ENCODE results near the gene PPP2R2B. TPM values are rescaled to one million over a fixed set of nuclear protein-coding genes. Genes with fewer than 3 reads are reported as not detected.

PPP2R2B gene
- total RNA-seq, 1 donor = not detected

- Histone ChIP-seq H4K20me1 (ENCODE audit: insufficient read depth, low read length) (no peaks in the 10 kb centered on the region), H3K4me2 (ENCODE audit: insufficient read depth, low read length) (no peak overlapping the region), H3K27me3 (ENCODE audit: insufficient read depth, low read length) (no peaks in the 10 kb centered on the region), H2AFZ (ENCODE audit: low read length) (no peak overlapping the region), H3K36me3 (ENCODE audit: insufficient read depth, low read length) (no peaks in the 10 kb centered on the region), H3K4me3 (ENCODE audit: insufficient read depth, low read length) (no peak overlapping the region), H3K4me1 (ENCODE audit: insufficient read depth, low read length) (no peaks in the 10 kb centered on the region), H3K27ac (ENCODE audit: low read depth, low read length) (no peak overlapping the region), H3K79me2 (ENCODE audit: insufficient read depth, low read length) (no peaks in the 10 kb centered on the region), H3K9me3 (ENCODE audit: low read depth, low read length) (no peaks in the 10 kb centered on the region)
- no peak for TF ChIP-seq CTCF (IDR thresholded peaks at IDR 0.05; ENCODE audit: extremely low read depth, low read depth, low read length)
- DNase-seq (ENCODE audit: insufficient read length, low spot score, missing footprints) = no peak
Observed at GRCh38 chr5:146607659-146608332, 270.8 kb downstream of the PPP2R2B start.

GRCh38 chr5:146606893-146607292, 271.7 kb downstream of the PPP2R2B start:
- no peaks in the 10 kb centered on the region for H3K27me3 ChIP-seq (ENCODE audit: insufficient read depth, low read length)
- no peak for DNase-seq (ENCODE audit: insufficient read length, low spot score, missing footprints)
- no peaks in the 10 kb centered on the region for H3K9me3 ChIP-seq (ENCODE audit: low read depth, low read length)
- H4K20me1 ChIP-seq (ENCODE audit: insufficient read depth, low read length) = no peaks in the 10 kb centered on the region
- no peak for TF ChIP-seq CTCF (IDR thresholded peaks at IDR 0.05; ENCODE audit: extremely low read depth, low read depth, low read length)
- no peaks in the 10 kb centered on the region for H3K36me3 ChIP-seq (ENCODE audit: insufficient read depth, low read length)
- no peaks in the 10 kb centered on the region for H3K4me1 ChIP-seq (ENCODE audit: insufficient read depth, low read length)
- H3K27ac ChIP-seq (ENCODE audit: low read depth, low read length) = no peak overlapping the region
- no peak overlapping the region for H3K4me2 ChIP-seq (ENCODE audit: insufficient read depth, low read length)
- H3K79me2 ChIP-seq (ENCODE audit: insufficient read depth, low read length) = no peaks in the 10 kb centered on the region
- no peak overlapping the region for H2AFZ ChIP-seq (ENCODE audit: low read length)
- H3K4me3 ChIP-seq (ENCODE audit: insufficient read depth, low read length) = no peak overlapping the region

- H3K4me3 ChIP-seq (ENCODE audit: insufficient read depth, low read length) = no peak overlapping the region
- H3K4me2 ChIP-seq (ENCODE audit: insufficient read depth, low read length) = no peak overlapping the region
- H3K36me3 ChIP-seq (ENCODE audit: insufficient read depth, low read length) = no peaks in the 10 kb centered on the region
- H3K9me3 ChIP-seq (ENCODE audit: low read depth, low read length) = no peaks in the 10 kb centered on the region
- TF ChIP-seq CTCF (IDR thresholded peaks at IDR 0.05; ENCODE audit: extremely low read depth, low read depth, low read length) = no peak
- no peaks in the 10 kb centered on the region for H3K79me2 ChIP-seq (ENCODE audit: insufficient read depth, low read length)
- no peak overlapping the region for H3K27ac ChIP-seq (ENCODE audit: low read depth, low read length)
- H2AFZ ChIP-seq (ENCODE audit: low read length) = no peak overlapping the region
- H4K20me1 ChIP-seq (ENCODE audit: insufficient read depth, low read length) = no peaks in the 10 kb centered on the region
- H3K4me1 ChIP-seq (ENCODE audit: insufficient read depth, low read length) = no peaks in the 10 kb centered on the region
- no peak for DNase-seq (ENCODE audit: insufficient read length, low spot score, missing footprints)
- no peaks in the 10 kb centered on the region for H3K27me3 ChIP-seq (ENCODE audit: insufficient read depth, low read length)
Observed at GRCh38 chr5:146600376-146600775, 278.2 kb downstream of the PPP2R2B start.

- no peaks in the 10 kb centered on the region for H3K4me1 ChIP-seq (ENCODE audit: insufficient read depth, low read length)
- H3K4me2 ChIP-seq (ENCODE audit: insufficient read depth, low read length) = no peak overlapping the region
- no peak overlapping the region for H2AFZ ChIP-seq (ENCODE audit: low read length)
- no peaks in the 10 kb centered on the region for H4K20me1 ChIP-seq (ENCODE audit: insufficient read depth, low read length)
- DNase-seq (ENCODE audit: insufficient read length, low spot score, missing footprints) = no peak
- H3K79me2 ChIP-seq (ENCODE audit: insufficient read depth, low read length) = no peaks in the 10 kb centered on the region
- no peaks in the 10 kb centered on the region for H3K36me3 ChIP-seq (ENCODE audit: insufficient read depth, low read length)
- H3K27ac ChIP-seq (ENCODE audit: low read depth, low read length) = no peak overlapping the region
- no peak overlapping the region for H3K4me3 ChIP-seq (ENCODE audit: insufficient read depth, low read length)
- H3K9me3 ChIP-seq (ENCODE audit: low read depth, low read length) = no peaks in the 10 kb centered on the region
- TF ChIP-seq CTCF (IDR thresholded peaks at IDR 0.05; ENCODE audit: extremely low read depth, low read depth, low read length) = no peak
- H3K27me3 ChIP-seq (ENCODE audit: insufficient read depth, low read length) = no peaks in the 10 kb centered on the region
Observed at GRCh38 chr5:146599261-146599660, 279.3 kb downstream of the PPP2R2B start.

Data from osteoblast (primary cell).